PC-9 (cell line): ENCODE measurements around the gene BAIAP2L1. TPM values are rescaled to one million over a fixed set of nuclear protein-coding genes. Genes with fewer than 3 reads are reported as not detected.

Experiments
- BruUV-seq: library from RNA; stranded (reverse); fragments of 400-500 nt; replicated peaks from 2 replicates; lab custom pipeline; 2021; lab: Mats Ljungman, UMichigan
- CTCF ChIA-PET: fragments of 300-600 bp; sonication (Branson Sonifier 250); formaldehyde crosslinking; loops from one replicate; lab custom pipeline; 2022; ENCODE audit warnings: antibody characterized with exemption; lab: Charles Lee
- POLR2A ChIA-PET: fragments of 300-600 bp; sonication (Branson Sonifier 250); formaldehyde crosslinking; loops from one replicate; lab custom pipeline; 2022; ENCODE audit warnings: antibody characterized with exemption; ENCODE audit not compliant: unreplicated experiment; lab: Charles Lee
- DNase-seq, 2 experiments: peaks; one replicate each; pipeline versions ENCODE4 v3.0.0 to v3.0.0-alpha.2; 2015 to 2022; ENCODE audit warnings: mixed read lengths in 1 of 2
- H2AFZ ChIP-seq: fragments of 200-600 bp; sonication (generic); 2 replicates; pipeline ENCODE4 v1.8.1; 2017; ENCODE audit warnings: antibody characterized with exemption
- H3F3A ChIP-seq: fragments of 200-600 bp; sonication (generic); 2 replicates; pipeline ENCODE4 v1.8.1; 2017; ENCODE audit warnings: antibody characterized with exemption, mild to moderate bottlenecking, low read depth; ENCODE audit not compliant: insufficient read depth
- H3K27ac ChIP-seq: fragments of 200-600 bp; sonication (generic); 2 replicates; pipeline ENCODE4 v1.6.1; 2016; ENCODE audit warnings: mixed run types
- H3K27me3 ChIP-seq: fragments of 200-600 bp; sonication (generic); 2 replicates; pipeline ENCODE4 v1.6.1; 2016; ENCODE audit warnings: low read depth, mixed run types; ENCODE audit not compliant: insufficient read depth
- H3K36me3 ChIP-seq: fragments of 200-600 bp; sonication (generic); 2 replicates; pipeline ENCODE4 v1.6.1; 2016; ENCODE audit warnings: low read depth, mixed run types
- H3K4me1 ChIP-seq: fragments of 200-600 bp; sonication (generic); replicated peaks from 2 replicates; pipeline ENCODE4 v1.6.1; 2016; ENCODE audit warnings: mixed run types; ENCODE audit not compliant: insufficient read depth
- H3K4me2 ChIP-seq: fragments of 200-600 bp; sonication (generic); 2 replicates; pipeline ENCODE4 v1.6.1; 2017; ENCODE audit warnings: mixed run types
- H3K4me3 ChIP-seq: fragments of 200-600 bp; sonication (generic); 2 replicates; pipeline ENCODE4 v1.6.1; 2016; ENCODE audit warnings: mixed run types
- H3K79me2 ChIP-seq: fragments of 200-600 bp; sonication (generic); 2 replicates; pipeline ENCODE4 v1.6.1; 2017; ENCODE audit warnings: low read depth, mixed run types
- H3K9me2 ChIP-seq: fragments of 200-600 bp; sonication (generic); 2 replicates; pipeline ENCODE4 v1.8.1; 2017; ENCODE audit warnings: mild to moderate bottlenecking; ENCODE audit not compliant: insufficient read depth
- H3K9me3 ChIP-seq: fragments of 200-600 bp; sonication (generic); 2 replicates; pipeline ENCODE4 v1.8.1; 2016; ENCODE audit warnings: low read depth; ENCODE audit not compliant: insufficient read depth
- H4K20me1 ChIP-seq: fragments of 200-600 bp; sonication (generic); 2 replicates; pipeline ENCODE4 v1.8.1; 2017; ENCODE audit not compliant: insufficient read depth
- CTCF ChIP-seq: fragments of 200-600 bp; sonication (generic); conservative IDR thresholded peaks from 2 replicates; pipeline ENCODE4 v1.6.1; 2017; ENCODE audit warnings: mixed run types, antibody characterized with exemption, mild to moderate bottlenecking, moderate library complexity
- EZH2 ChIP-seq: fragments of 200-600 bp; sonication (generic); IDR thresholded peaks from 2 replicates; pipeline ENCODE4 v1.8.0; 2017; ENCODE audit warnings: antibody characterized with exemption, low read depth
- intact Hi-C: fragments of 100-400 bp; cut with micrococcal nuclease; formaldehyde crosslinking; loops from one replicate; pipeline ENCODE4 v1.10.0; 2022; ENCODE audit not compliant: unreplicated experiment
- total RNA-seq: library from RNA; stranded (reverse); gene quantifications from 2 replicates; pipeline ENCODE4 v1.2.3, GENCODE V29; 2021

Gene BAIAP2L1
- total RNA-seq, 1 experiment from 2014 or later, result 89.4 TPM

- ChIA-PET CTCF (interaction anchor here (0.6 kb wide), 1 partner anchor 134 kb away, joined by 3 read pairs; no protein-coding TSS in a partner anchor), POLR2A (interaction anchor here (1.0 to 1.1 kb wide), 2 partner anchors 114 to 121 kb away, joined by 5 read pairs; partner anchors contain the start of gene BAIAP2L1)
- TF ChIP-seq EZH2 (no peak), CTCF (no peak; the same call in 1 of the 2 replicates)
- no peaks in the 10 kb centered on the region for H3K9me2 ChIP-seq
- peaks cover 22% of the 10 kb centered on the region; the same call in 1 of the 2 replicates for H3K36me3 ChIP-seq
- DNase-seq, result no peak
- peak overlapping the region; percentile 97 for H3K27ac ChIP-seq
- H3K79me2 ChIP-seq, result peaks cover 96% of the 10 kb centered on the region
- no peaks in the 10 kb centered on the region for H3K9me3 ChIP-seq
- peaks cover 72% of the 10 kb centered on the region; the same call in 1 of the 2 replicates for H3F3A ChIP-seq
- BruUV-seq, result no TSS peak
- peaks cover 37% of the 10 kb centered on the region for H4K20me1 ChIP-seq
- H3K4me3 ChIP-seq, result peak overlapping the region; percentile 87; the same call in 1 of the 2 replicates
- no peak overlapping the region for H2AFZ ChIP-seq
- H3K27me3 ChIP-seq, result no peaks in the 10 kb centered on the region
- peak overlapping the region; percentile 98 for H3K4me2 ChIP-seq
- intact Hi-C loops, result loop anchor here (2.0 to 10.0 kb wide), 2 partner anchors 114 to 558 kb away; partner anchors contain the start of gene BAIAP2L1
- peaks cover 55% of the 10 kb centered on the region for H3K4me1 ChIP-seq
Measured at GRCh38 chr7:98286701-98287485, 114.0 kb downstream of the BAIAP2L1 start.

GRCh38 chr7:98286093-98286539, 114.8 kb downstream of the BAIAP2L1 start:
- Histone ChIP-seq H4K20me1 (peaks cover 29% of the 10 kb centered on the region), H3F3A (peaks cover 64% of the 10 kb centered on the region; the same call in 1 of the 2 replicates), H2AFZ (no peak overlapping the region), H3K9me3 (no peaks in the 10 kb centered on the region), H3K27me3 (no peaks in the 10 kb centered on the region), H3K36me3 (peaks cover 14% of the 10 kb centered on the region; the same call in 1 of the 2 replicates), H3K4me1 (peaks cover 55% of the 10 kb centered on the region), H3K79me2 (peaks cover 90% of the 10 kb centered on the region), H3K4me2 (peak overlapping the region; percentile 98), H3K9me2 (no peaks in the 10 kb centered on the region), H3K4me3 (peak overlapping the region; percentile 87), H3K27ac (peak overlapping the region; percentile 97)
- DNase-seq, result peak; percentile 76 to 92
- intact Hi-C loops, result loop anchor here (2.0 to 10.0 kb wide), 2 partner anchors 115 to 559 kb away; partner anchors contain the start of gene BAIAP2L1
- TF ChIP-seq CTCF (no peak; the same call in 1 of the 2 replicates), EZH2 (no peak)
- POLR2A ChIA-PET, result interaction anchor here (0.6 to 1.1 kb wide), 3 partner anchors 115 to 151 kb away, joined by 4 to 5 read pairs (median 5); partner anchors contain the start of gene BAIAP2L1
- BruUV-seq, result no TSS peak
- CTCF ChIA-PET, result no interaction called here
